Activated naive CD4-positive, alpha-beta T cell treated with anti-CD3 and anti-CD28 coated beads, Interleukin-2, amount 50 U/mL, for 16 hours (primary cell): ENCODE results near the gene NOX5.

Source experiments
- DNase-seq: peaks from one replicate; pipeline ENCODE4 v3.0.0-alpha.2; 2020

NOX5 gene

DNA sequence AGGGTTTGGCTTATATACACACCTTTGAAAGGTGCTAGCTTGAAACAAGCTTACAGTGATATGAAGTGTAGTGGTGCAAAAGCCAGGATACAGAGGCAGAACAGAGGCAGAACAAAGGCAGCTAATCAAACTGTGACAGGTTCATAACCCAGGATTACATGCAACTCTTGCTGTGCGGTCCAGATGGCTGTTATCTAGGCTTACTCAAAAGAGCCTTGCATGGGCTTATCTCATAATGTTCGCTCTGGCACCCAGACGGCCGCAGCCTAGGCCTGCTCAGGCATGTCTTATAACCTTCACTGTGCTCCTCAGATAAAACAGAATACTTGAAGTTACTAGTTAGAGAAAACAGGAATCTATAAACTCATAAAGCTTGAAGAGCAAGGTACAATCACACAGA is 22.8 kb upstream of the NOX5 start:
- no peak for DNase-seq

DNA sequence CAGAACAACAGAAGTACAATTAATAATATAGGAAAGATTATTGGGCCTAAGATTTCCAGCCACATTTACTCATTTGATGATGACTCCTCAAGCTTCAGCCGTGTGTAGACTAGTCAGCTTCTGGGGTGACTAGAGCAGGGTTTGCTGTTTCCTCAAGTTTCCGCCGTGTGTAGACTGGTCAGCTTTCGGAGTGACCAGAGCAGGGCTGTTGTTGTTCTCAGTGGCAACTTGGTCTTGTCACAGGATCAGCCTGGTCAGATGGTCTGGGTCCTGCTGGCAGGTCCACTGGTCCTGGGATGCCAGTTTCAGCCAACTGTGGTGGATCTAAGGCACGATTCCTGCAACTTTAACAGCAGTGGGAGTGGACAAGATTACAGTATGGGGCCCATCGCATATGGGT is 21.8 kb upstream of the NOX5 start:
- no peak for DNase-seq

DNA sequence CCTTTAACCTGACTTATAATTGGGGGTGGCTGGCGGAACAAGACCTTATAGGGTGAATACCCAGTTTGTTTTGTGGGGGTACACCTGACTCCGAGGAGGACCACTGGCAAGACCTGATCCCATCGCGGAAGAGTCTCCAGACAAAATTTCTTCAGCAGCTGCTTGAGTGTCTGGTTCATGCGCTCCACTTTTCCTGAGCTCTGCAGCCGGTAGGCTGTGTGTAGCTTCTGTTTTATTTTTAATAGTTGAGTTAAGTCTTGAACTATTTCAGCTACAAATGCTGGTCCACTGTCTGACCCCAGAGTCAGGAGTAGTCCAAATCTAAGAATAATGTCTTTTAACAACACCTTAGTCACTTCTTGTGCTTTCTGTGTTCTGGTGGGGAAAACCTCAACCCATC is 21.2 kb upstream of the NOX5 start:
- no peak for DNase-seq

DNA sequence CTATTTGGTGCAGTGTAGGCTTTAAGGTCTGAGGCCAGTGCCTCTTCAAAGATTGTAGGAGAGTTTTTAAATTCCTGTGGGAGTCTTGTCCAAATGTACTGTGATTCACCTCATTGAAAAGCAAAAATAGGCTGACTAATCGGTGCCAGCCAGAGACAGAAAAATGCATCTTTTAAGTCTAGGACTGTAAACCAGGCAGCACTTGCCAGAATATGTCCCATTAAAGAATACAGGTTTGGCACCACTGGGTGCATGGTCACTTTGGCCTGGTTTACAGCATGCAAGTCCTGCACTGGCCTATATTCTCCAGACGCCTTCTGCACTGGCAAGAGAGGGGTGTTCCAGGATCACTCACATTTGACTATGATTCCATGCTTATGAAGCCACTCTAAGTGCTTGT is 20.3 kb upstream of the NOX5 start:
- no peak for DNase-seq

DNA sequence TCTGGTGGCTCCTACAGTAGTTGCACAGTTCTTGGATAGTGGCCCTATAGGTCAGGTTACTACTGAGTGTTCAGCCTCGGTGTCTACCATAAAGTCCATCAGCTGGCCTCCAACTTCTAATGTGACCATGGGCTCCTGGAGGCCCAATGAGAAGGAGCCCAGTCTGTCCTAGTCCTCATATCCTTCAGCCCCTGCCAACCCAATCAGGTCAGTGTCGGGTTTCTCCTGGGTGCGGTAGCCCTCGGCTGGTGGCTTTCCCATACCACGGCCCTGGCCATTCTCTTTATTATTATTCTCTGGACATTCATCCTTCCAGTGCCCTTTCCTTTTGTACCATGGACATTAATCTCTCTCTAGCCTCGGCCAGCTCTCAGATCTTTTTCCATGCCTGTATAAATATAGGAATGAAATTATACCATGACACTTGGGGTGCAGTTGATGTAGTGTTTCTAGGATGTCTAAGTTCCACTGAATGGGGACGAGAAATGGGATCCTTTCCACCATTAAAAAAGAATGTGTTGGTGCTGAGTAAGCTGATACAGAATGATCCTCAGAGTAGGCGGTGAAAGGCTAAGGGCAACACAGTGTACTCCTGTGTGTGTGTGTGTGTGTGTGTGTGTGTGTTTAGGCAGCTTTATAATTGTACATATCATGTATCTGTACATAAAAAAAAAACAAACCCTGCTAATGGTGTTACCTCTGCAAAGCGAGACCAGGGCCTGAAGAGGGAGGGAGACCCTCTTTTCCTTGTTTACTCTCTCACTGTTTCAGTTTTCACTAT is 19.3 kb upstream of the NOX5 start:
- DNase-seq: no peak

DNA sequence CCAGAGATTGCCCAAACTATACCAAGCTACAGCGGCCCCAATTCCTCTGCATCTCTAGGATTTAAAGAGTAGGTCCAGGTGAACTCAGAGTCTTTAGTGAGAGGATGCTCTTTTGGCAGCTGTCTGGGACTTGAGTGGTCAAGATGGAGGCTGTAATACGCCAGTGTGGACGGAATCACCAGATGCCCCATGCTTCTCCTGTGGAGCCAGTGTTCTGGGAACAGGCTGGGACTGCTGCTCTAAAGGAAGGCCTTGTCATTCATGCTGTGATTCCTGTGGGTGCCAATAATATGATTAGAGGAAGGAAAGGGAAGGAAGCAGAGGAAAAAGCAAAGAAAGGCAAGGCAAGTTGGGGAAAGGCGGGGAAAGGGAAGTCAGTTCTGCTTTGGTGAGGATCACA is 17.4 kb upstream of the NOX5 start:
- DNase-seq: no peak

DNA sequence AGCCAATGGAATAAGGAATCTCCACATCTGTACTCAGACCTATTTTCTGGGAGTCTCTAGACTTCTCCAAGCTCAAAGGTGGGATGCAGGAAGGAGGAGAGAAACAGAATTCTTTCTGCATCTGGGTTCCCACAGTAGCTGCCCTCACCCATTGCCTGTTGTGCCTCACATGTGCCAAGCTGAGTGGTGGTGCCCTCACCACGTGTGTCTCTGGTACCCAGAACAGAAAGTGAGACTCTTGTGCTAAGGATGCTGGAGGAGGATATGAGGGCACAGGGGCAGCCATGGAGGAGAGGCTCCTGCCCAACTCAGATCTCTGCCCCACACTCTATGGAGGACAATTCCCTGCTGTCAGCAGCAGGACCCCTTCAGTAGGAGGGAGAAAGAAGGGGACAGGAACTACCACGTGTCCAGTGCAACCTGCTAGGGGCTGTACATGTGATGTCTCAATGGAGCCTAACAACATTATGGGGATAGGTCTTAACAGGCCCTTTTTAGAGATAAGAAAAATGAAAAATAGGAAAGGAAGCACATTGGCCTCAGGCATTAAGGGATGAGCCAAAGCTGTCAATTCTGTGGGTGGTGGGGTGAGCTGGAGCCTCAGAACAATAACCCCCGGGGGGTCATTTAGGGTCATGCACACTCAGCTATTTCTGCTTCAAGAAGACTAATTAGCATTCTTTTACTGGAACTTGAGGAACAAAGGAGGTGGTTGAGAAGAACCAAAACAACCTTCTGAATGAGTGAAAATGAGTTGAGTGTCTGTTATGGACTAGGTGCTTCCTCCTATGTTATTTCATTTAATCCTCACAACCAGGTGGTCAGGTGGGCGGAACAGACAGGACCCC is 16.3 kb upstream of the NOX5 start:
- DNase-seq: no peak

DNA sequence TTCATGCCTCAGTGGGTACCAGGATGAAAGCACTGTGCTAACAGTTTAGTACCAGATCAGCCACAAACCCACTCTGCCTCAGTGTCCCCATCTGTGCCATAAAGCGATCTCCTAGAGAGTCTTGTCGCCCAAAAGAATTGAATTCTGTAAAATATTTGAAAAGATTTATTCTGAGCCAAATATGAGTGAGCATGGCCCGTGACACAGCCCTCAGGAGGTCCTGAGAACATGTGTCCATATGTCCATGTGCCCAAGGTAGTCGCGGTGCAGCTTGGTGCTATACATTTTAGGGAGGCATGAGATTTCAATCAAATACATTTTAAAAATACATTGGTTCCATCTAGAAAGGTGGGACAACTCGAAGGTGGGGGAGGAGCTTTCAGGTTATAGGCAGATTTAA is 15.4 kb upstream of the NOX5 start:
- no peak for DNase-seq

DNA sequence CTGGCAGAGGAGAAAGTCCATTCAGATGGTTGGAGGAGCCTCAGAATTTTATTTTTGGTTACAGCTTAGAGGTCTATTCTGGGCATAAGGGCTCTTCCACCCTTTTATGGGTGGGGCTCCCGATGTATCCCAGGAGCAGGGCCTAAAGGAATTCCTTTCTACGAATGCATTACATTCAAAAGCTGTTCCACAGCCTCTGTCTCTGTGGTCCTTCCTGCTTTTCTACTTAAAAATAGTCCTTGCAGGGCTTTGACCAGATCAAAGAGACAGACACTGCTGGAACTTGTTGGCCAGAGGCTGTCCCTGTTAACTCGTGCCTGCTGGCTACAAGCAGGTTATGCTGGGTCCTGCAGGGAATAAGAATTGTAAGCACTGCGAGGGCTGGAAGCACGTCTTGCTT is 14.4 kb upstream of the NOX5 start:
- no peak for DNase-seq

DNA sequence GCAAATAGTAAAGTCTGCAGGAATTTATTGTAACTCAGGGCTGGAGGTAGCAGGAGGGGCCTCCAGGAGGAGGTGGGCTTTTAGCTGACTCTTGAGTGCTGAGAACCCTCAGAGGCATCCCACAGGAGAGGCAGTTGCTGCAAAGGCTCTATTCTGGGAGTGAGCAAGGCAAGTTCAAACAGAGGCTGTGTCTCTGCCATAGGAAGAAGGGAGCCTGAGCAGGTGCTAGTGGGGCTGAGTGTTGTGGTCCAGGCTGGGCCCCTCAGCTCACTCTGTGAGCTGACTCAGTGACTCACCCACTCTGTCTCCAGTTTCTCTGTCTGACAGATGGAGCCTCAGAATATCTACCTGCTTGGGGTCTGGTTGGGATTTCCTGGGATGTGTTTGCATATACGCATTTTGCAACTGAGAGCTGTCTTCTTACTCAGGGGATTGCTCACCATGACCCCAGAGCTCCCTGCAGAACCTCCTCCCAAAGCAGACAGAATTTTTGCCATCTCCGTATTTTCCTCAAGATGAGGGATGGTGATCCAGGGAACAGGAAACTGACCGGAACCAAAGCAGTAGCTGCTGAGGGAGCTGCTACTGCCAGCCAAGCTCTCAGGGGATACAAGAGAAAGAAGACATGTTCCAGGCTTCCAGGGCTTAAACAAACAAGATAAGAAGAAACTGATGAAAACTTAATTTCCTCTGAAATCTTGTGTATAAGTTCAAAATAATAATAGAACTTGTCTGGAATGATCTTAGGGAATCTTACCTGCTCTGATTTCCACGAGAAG is 13.6 kb upstream of the NOX5 start:
- no peak for DNase-seq

DNA sequence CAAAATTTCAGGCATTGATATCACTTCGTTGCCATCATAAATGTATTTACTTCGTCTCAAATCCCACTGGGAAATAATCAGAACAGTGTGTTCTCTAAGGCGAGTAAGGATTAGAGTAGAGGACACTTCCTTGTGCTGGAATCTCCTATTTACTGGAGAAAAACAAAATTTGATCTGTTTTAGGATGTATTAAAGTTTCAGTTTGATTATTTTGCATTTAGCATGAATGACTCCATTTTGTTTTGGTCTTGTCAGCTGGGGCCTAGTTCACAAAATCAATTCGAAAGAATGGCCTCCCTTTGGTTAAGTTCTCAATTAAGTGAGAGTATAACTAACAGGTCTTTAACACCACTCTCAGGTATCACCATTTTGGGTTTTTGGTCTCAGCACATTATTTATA is 11.7 kb upstream of the NOX5 start:
- no peak for DNase-seq

DNA sequence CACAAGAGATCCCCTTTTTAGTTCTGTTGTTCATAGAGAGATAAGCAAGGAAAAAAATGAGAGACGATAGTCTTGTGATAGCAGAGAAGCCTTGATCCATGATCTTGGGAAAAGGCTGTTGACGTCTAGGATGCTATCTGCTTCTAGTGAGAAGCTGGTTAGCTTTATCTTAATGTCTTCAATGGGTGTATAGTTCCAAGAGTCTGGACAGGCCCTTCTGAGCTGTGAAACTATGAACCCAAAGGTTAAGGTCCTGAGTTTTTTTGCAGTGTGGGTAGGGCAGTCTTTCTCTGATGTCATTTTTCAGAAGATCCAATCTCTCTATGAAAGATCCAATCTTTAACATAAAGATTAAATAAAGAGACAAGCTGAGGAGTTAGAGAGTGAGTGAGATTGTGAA is 10.5 kb upstream of the NOX5 start:
- DNase-seq: no peak

DNA sequence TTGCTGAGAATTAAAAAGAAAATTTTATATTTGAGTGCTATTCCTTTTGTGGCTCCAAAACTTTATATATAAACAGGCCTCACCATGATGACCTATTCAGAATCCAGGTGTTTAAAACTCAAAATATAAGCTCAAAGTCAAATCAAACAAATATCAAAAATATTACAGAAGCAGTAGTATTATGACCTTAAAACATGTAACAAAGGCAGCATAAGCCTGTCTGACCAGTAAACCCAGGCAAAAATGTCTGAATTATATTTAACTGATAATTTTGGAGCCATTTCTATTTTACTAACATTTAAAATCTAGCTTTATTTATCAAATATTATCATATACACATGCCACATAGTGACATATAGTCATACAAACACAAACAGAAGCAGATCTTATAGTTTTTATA is 6.4 kb upstream of the NOX5 start:
- DNase-seq: no peak

DNA sequence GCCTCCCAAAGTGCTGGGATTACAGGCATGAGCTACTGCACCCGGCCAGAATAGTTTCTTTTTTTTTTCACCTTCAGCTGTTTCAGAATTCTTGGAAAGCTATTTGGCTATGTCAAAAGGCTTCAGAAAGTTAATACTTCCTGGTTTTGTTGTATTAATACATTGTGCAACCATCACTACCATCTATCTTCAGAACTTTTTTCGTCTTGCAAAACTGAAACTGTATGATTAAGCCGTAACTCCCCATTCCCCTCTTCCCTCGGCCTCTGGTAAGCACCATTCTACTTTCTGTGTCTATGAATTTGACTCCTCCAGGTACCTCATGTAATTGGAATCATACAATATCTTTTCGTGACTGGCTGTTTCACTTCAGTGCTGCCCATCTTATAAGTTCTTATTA is 5.2 kb upstream of the NOX5 start:
- no peak for DNase-seq

DNA sequence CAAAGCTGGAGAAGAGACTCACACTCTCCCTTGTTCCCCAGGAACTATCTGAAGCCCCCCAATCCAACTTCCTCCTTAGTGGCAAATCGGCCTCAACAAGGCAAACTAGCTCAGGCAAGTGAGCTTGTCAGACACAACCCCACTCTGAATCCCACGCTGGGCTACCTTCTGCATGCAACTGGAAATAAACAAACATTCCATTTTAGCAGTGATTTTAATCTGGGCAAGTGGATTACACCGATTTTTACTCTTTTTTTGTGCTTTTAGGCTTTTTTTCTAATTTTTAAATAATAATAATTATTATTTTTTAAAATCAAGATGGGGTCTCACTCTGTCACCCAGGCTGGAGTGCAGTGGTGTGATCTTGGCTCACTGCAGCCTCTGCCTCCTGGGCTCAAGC is 2.9 kb upstream of the NOX5 start:
- DNase-seq: no peak

DNA sequence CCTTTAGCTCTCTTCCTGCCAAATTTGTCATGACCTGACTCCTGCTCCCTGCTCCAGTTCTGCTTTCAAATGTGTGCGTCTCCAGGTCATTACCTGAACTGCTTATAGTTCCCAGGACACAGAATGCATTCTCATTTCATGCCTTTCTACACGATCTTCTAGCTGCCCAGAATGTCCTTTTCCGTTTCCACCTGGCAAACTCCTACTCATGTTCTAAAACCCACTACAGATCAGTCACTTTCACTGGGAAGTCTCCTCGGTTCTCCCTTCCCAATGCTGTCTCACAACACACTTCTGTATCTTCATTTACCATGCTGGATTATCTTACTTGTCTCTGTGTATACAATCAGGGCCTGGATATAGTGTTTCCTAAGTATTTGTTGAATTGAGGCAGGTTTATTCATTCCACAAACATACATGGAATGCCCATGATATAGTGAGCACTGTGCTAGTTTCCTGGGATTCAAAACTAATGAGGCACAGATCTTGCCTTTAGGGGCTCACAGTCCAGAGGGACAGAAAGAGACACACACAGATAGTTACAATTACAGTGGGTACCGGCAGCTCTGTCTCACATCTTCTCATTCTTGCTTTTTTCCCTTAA is 1.6 kb upstream of the NOX5 start:
- DNase-seq: no peak

DNA sequence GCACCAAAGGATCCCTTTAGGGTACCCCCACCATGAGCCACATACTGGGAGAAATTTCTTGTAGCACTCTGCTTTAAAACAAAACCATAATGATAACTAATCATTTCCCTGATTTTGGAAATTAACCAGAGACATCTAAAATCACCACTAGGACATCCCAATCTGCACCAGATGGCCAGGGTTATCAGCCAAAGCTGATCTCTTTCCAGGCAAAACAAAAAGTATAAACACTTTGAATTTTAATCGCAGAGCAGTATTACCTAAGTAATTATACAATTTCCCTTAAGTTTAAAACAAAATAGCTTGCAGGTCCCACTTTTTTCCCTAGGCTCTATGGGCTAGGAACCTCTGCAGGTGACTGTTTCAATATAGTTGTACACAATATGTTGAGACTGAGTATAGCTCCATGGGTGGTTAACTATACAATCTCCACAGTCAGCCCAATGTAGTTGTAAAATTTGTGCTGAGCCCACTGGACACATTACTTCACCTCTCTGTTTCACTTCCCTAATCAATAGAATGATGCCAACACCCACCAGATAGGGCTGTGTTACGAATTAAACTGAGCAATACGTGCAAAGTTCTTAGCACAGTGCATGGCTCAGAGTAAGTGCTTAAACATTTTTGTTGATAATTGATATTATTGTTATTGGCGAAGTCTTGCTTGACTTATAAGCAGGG is 629 bp upstream of the NOX5 start:
- DNase-seq: no peak

DNA sequence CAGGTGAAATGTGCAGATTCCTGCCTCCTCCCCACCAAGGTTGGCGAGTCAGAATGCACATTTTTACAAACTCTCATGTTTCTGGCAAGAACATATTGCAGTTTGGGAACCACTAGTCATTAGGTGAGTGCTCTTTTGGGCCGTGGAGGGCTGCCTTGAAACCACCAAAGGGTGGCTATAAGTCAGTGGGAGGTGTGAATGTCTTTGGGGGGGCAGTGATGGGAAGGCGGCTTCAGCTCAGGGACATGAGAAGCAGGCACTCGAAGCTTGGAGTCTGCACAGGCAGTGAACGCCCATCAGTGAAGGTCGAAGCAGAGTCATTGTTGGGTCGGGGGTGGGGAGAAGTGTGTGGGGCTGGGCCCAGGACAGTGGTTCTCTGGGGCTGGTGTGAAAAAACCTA is 1.1 kb downstream of the NOX5 start:
- DNase-seq: no peak

DNA sequence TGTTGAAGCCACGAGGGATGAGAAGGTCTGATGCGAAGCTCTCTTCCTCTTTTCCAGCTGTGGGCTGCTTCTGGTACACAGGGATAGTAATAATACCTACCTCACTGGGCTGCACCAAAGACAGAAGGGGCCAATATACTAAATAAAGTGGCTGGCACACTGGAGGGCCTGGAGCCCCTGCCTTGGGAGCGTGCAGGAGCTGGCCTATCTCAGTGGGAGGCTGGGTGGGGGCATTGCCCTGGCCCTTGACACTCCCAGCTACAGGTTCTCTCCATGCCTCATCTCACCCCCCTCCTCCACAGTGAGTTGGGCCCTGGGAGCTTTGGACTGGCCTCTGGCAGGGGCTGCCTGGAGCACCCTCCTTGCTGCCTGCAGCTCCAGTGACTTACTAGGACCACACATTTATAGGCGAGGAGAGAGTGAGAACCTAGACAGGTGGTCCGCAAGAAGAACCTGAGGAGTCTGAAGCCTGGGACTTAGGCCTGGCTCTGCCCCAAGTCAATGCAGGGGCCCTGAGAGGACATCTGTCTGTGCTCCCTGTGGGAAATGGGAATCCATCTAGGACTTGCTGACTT is 1.6 kb downstream of the NOX5 start:
- DNase-seq: no peak

DNA sequence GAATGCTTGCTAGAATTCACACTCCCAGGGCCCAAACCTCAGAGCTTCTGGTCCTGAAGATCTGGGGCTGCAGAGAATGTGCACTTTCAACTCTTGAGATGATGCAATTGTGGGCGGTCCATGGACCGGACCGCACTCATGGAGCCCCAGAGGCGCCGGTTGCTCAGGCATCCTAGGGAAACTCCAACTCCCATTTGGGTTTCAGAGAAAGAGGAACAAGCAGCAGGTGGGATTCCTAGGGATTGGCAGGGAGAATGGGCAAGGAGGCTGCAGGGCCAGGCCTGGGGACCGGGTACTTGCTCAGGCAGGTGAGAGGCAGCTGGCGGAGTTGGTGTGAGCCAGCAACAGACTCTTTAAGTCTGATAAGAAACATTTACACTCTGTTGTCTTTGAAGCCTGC is 3.5 kb downstream of the NOX5 start:
- DNase-seq: no peak

DNA sequence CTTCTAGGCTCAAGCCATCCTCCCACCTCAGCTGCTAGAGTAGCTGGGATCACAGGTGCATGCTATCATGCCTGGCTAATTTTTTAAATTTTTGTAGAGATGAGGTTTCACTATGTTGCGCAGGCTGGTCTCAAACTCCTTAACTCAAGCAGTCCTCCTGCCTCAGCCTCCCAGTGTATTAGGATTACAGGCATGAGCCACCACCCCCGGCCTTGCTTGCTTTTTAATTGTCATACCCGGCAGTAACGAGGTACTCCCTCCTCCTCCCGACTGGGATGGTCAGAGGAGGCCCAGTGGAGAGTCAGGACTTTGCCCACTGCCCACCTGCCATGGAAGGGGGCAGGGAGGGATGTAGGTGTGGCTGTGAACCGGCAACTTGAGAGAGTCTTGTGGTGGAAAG is 4.5 kb downstream of the NOX5 start:
- DNase-seq: no peak

DNA sequence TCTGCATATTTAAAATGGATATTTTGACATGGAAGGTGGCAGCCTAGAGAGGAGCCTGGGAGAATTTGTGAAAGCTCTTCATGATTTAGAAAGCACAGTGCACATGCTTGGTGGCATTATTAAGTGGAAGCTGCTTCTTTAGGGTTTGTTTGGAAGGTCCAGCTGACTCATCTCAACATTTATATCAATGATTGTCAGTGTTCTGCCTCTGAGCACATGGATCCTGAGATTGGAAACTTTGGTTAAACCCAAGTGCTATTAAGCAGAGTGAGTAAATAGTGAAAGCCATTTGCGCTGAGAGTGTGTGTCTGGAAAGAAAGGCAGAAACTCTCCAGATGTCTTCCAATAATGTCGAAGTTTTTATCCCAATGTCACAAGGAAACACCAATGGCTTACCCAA is 7.4 kb downstream of the NOX5 start:
- no peak for DNase-seq
